ENCODE measurements around the gene SSUH2.

Gene SSUH2

GRCh38 chr3:8603115-8603710 is 41.4 kb downstream of the SSUH2 start:
- TF ChIP-seq ZFX (IDR thresholded peaks at IDR 0.05; ENCODE audit: borderline replicate concordance) (no peak), CTCF (IDR thresholded peaks at IDR 0.05) (no peak)
- no peak overlapping the region for H3K27ac ChIP-seq

- TF ChIP-seq ZFX (IDR thresholded peaks at IDR 0.05; ENCODE audit: borderline replicate concordance): no peak
- TF ChIP-seq CTCF (IDR thresholded peaks at IDR 0.05): no peak
Measured at GRCh38 chr3:8600457-8600856, 44.1 kb downstream of the SSUH2 start.

GRCh38 chr3:8599146-8599545 is 45.5 kb downstream of the SSUH2 start:
- TF ChIP-seq ZFX (IDR thresholded peaks at IDR 0.05; ENCODE audit: borderline replicate concordance) (no peak), CTCF (IDR thresholded peaks at IDR 0.05) (no peak)
- no peak overlapping the region for H3K27ac ChIP-seq

More at GRCh38 chr3:8600457-8600856, 44.1 kb downstream of the SSUH2 start:
- H3K27ac ChIP-seq: no peak overlapping the region

- H3K27ac ChIP-seq: no peak overlapping the region
- TF ChIP-seq ZFX (IDR thresholded peaks at IDR 0.05; ENCODE audit: borderline replicate concordance) (no peak), CTCF (IDR thresholded peaks at IDR 0.05) (no peak)
Measured at GRCh38 chr3:8597219-8597853, 47.3 kb downstream of the SSUH2 start.

GRCh38 chr3:8596321-8597218 is 48.0 kb downstream of the SSUH2 start:
- no peak overlapping the region for H3K27ac ChIP-seq
- TF ChIP-seq CTCF (IDR thresholded peaks at IDR 0.05) (no peak), ZFX (IDR thresholded peaks at IDR 0.05; ENCODE audit: borderline replicate concordance) (no peak)

GRCh38 chr3:8595695-8596115 is 48.9 kb downstream of the SSUH2 start:
- no peak overlapping the region for H3K27ac ChIP-seq
- no peak for TF ChIP-seq ZFX (IDR thresholded peaks at IDR 0.05; ENCODE audit: borderline replicate concordance)
- no peak for TF ChIP-seq CTCF (IDR thresholded peaks at IDR 0.05)

Measured in 22Rv1 (cell line).